A549 treated with AZD9567 at 1 μM for 4 hours (cell line): ENCODE data around the gene RMC1. TPM values are rescaled to one million over a fixed set of nuclear protein-coding genes. Genes with fewer than 3 reads are reported as not detected.

Experiments used
- total RNA-seq: library from RNA; stranded (reverse); fragments of 200-300 nt; extraction: Qiagen RNA extraction; gene quantifications from 5 replicates; pipeline ENCODE4 v1.2.3, GENCODE V29; 2022; ENCODE audit not compliant: insufficient read depth

RMC1 gene
- 15.4 to 19.5 TPM (median 17.5 TPM) in 5 replicates for total RNA-seq

GRCh38 chr18:23503038-23503962, at the start of gene RMC1:
TSS of gene RMC1 (plus strand) at chr18:23503511. CDS start at chr18:23503619, 108 bp downstream.

Other genes starting within 250 kb of the RMC1 start
- gene RIOK3, start 50.2 kb upstream of the RMC1 start, total RNA-seq, result 25.7 to 47.3 TPM (median 29.4 TPM) in 5 replicates
- 95.1 to 157 TPM (median 113 TPM) in 5 replicates for gene NPC1, start 83.0 kb downstream of the RMC1 start, total RNA-seq
- 14.7 to 16.9 TPM (median 16.0 TPM) in 5 replicates for gene ANKRD29, start 159.4 kb downstream of the RMC1 start, total RNA-seq
- 47.3 to 60.0 TPM (median 55.8 TPM) in 5 replicates for gene LAMA3, start 185.9 kb downstream of the RMC1 start, total RNA-seq